CD4-positive, alpha-beta memory T cell (primary cell): ENCODE measurements around the gene OR6C65. TPM values are rescaled to one million over a fixed set of nuclear protein-coding genes. Genes with fewer than 3 reads are reported as not detected.
A peak's percentile ranks its signal among the peaks of the same experiment; 100 is the strongest.
"Not testable (repeated sequence)": the region's sequence is repeated elsewhere in the genome, so short reads cannot be mapped to it uniquely, and the experiment has no call there.

ENCODE experiments used
- CTCF ChIA-PET: fragments of 350-600 bp; sonication (Branson Sonifier 250); formaldehyde crosslinking; loops from one replicate; lab custom pipeline; 2021; ENCODE audit warnings: inconsistent platforms; ENCODE audit not compliant: partially characterized antibody; lab: Charles Lee
- POLR2A ChIA-PET: fragments of 350-600 bp; sonication (Branson Sonifier 250); formaldehyde crosslinking; loops from one replicate; lab custom pipeline; 2021; ENCODE audit not compliant: partially characterized antibody; lab: Charles Lee
- DNase-seq, 5 donors: peaks; one replicate each; pipeline versions ENCODE4 v3.0.0 to v3.0.0-alpha.2; 2020 to 2022; ENCODE audit warnings: mixed read lengths in 1 of 5
- H3K27ac ChIP-seq: one replicate; pipeline ENCODE4 v1.7.0; 2013; ENCODE audit warnings: low read depth, low read length
- H3K27me3 ChIP-seq: 2 replicates; pipeline ENCODE4 v1.7.0; 2013; ENCODE audit warnings: mild to moderate bottlenecking, low read length, moderate library complexity; ENCODE audit not compliant: insufficient read depth
- H3K36me3 ChIP-seq: 2 replicates; pipeline ENCODE4 v1.7.0; 2013; ENCODE audit warnings: mild to moderate bottlenecking, low read length, moderate library complexity; ENCODE audit not compliant: insufficient read depth
- H3K4me1 ChIP-seq: 2 replicates; pipeline ENCODE4 v1.7.0; 2013; ENCODE audit warnings: mild to moderate bottlenecking, low read length, moderate library complexity; ENCODE audit not compliant: insufficient read depth
- H3K4me3 ChIP-seq, 2 donors: one replicate each; pipeline ENCODE4 v1.7.0; 2013; ENCODE audit warnings: low read length in 2 of 2, mild to moderate bottlenecking in 1 of 2
- H3K9me3 ChIP-seq, 2 donors: one replicate each; pipeline ENCODE4 v1.7.0; 2013; ENCODE audit warnings: low read length in 2 of 2, control low read depth in 1 of 2; ENCODE audit not compliant: control insufficient read depth in 1 of 2
- H3K27ac Mint-ChIP-seq, 7 donors: one replicate each; pipeline ENCODE4 v1.8.0; 2020 to 2021; ENCODE audit warnings: mixed read lengths in 7 of 7, mild to moderate bottlenecking in 6 of 7, inconsistent platforms in 3 of 7, moderate library complexity in 3 of 7
- H3K27me3 Mint-ChIP-seq, 2 donors: one replicate each; pipeline ENCODE4 v1.8.0; 2020 to 2021; ENCODE audit warnings: mixed read lengths in 2 of 2
- H3K36me3 Mint-ChIP-seq, 2 donors: one replicate each; pipeline ENCODE4 v1.8.0; 2020 to 2021; ENCODE audit warnings: mixed read lengths in 2 of 2, inconsistent platforms in 1 of 2, mild to moderate bottlenecking in 1 of 2
- H3K4me1 Mint-ChIP-seq, 4 donors: one replicate each; pipeline ENCODE4 v1.8.0; 2020 to 2021; ENCODE audit warnings: mixed read lengths in 4 of 4, mild to moderate bottlenecking in 1 of 4
- H3K4me3 Mint-ChIP-seq, 8 donors: one replicate each; pipeline ENCODE4 v1.8.0; 2020 to 2021; ENCODE audit warnings: mixed read lengths in 8 of 8, mild to moderate bottlenecking in 7 of 8, moderate library complexity in 6 of 8, inconsistent platforms in 3 of 8
- H3K9me3 Mint-ChIP-seq, 8 donors: one replicate each; pipeline ENCODE4 v1.8.0; 2020 to 2021; ENCODE audit warnings: mixed read lengths in 8 of 8, mild to moderate bottlenecking in 5 of 8, inconsistent platforms in 3 of 8, moderate library complexity in 1 of 8
- intact Hi-C: fragments of 100-400 bp; cut with micrococcal nuclease; formaldehyde crosslinking; loops from one replicate; pipeline ENCODE4 v1.15.1; 2023
- polyA plus RNA-seq, 2 donors: library from polyadenylated mRNA; unstranded; fragments of 300-500 nt; fragmentation: Illumina TruSeq; gene quantifications; one replicate each; pipeline ENCODE4 v1.2.3, GENCODE V29; 2021
- total RNA-seq, 2 experiments: library from RNA; stranded (reverse); gene quantifications; one replicate each; pipeline ENCODE4 v1.2.3, GENCODE V29; 2021

Gene OR6C65
- total and polyA plus RNA-seq, 4 experiments from 2014 or later: not detected

DNA sequence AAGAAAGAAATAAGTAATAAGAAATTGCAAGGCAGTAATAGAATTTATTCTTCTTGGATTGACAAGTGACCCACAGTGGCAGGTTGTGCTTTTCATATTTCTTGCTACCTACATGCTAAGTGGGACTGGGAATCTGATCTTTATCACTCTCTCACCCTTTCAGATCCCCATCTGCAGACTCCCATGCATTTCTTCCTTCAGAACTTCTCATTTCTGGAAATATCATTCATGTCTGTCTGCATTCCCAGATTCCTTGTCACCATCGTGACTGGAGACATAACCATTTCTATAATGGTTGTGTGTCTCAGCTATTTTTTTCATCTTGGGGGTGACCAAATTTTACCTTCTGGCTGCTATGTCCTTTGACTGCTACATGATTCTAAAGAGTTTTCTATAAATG lies 4.0 kb upstream of the OR6C65 start:
- H3K27me3 Mint-ChIP-seq: peaks cover 12 to 21% of the 10 kb centered on the region in 2 donors

DNA sequence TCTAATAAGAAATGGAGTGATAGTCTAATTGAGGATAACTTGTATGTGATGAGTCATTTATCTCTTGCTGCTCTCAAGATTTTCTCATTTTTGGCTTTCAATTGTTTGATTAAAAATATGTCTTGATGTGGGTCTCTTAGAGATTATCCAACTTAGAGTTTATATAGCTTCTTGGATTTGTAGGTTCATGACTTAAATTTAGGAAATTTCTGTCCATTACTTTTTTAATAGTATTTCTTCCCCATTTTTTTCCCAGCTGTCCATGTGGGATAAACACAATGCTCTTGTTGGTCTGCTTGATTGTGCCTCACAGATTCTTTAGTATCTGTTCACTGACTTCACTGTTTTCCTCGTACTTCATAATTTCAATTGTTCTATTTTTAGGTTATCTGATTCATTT lies 7.5 kb downstream of the OR6C65 start:
- no peaks in the 10 kb centered on the region for H3K36me3 Mint-ChIP-seq
- H3K27ac Mint-ChIP-seq: no peak overlapping the region
- Histone ChIP-seq H3K27me3 (no peaks in the 10 kb centered on the region), H3K27ac (no peak overlapping the region), H3K4me3 (no peak overlapping the region), H3K36me3 (no peaks in the 10 kb centered on the region), H3K4me1 (no peaks in the 10 kb centered on the region), H3K9me3 (no peaks in the 10 kb centered on the region)
- no peak overlapping the region for H3K4me3 Mint-ChIP-seq
- intact Hi-C loops: no loop called here
- DNase-seq: no peak
- peaks cover 0 to 9% (median 5%) of the 10 kb centered on the region in 8 donors for H3K9me3 Mint-ChIP-seq
- ChIA-PET CTCF (no interaction called here), POLR2A (no interaction called here)
- H3K4me1 Mint-ChIP-seq: no peaks in the 10 kb centered on the region
- peaks cover 10% of the 10 kb centered on the region in 2 donors for H3K27me3 Mint-ChIP-seq

More for the DNA sequence above, 4.0 kb upstream of the OR6C65 start:
- intact Hi-C loops: no loop called here
- no peak for DNase-seq
- ChIA-PET POLR2A (no interaction called here), CTCF (no interaction called here)
- H3K27ac Mint-ChIP-seq: no peak overlapping the region
- H3K36me3 ChIP-seq: no peaks in the 10 kb centered on the region
- H3K4me3 ChIP-seq: no peak overlapping the region
- no peak overlapping the region for H3K27ac ChIP-seq
- H3K9me3 ChIP-seq: no peaks in the 10 kb centered on the region
- H3K4me3 Mint-ChIP-seq: no peak overlapping the region
- H3K36me3 Mint-ChIP-seq: no peaks in the 10 kb centered on the region
- H3K4me1 ChIP-seq: no peaks in the 10 kb centered on the region
- H3K4me1 Mint-ChIP-seq: no peaks in the 10 kb centered on the region
- no peaks in the 10 kb centered on the region for H3K9me3 Mint-ChIP-seq
- no peaks in the 10 kb centered on the region for H3K27me3 ChIP-seq

DNA sequence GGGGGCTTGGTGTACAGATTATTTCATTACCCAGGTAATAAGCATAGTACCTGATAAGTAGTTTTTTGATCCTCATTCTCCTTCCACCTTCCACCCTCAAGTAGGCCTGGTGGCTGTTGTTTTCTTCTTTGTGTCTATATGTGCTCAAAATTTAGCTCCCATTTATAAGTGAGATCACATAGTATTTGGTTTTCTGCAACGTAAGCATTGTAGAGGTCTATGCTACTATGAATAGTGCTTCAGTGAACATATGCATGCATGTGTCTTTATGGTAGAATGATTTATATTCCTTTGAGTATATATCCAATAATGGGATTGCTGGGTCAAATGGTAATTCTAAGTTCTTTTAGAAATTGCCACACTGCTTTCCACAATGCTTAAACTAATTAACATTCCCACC lies 8.8 kb downstream of the OR6C65 start:
- intact Hi-C loops, H3K9me3 ChIP-seq, H3K27ac ChIP-seq, H3K9me3 Mint-ChIP-seq, H3K27me3 ChIP-seq, DNase-seq, H3K36me3 ChIP-seq, H3K4me1 ChIP-seq, POLR2A ChIA-PET, H3K4me3 ChIP-seq, H3K4me1 Mint-ChIP-seq, H3K36me3 Mint-ChIP-seq, H3K27ac Mint-ChIP-seq, H3K4me3 Mint-ChIP-seq, CTCF ChIA-PET: not testable (repeated sequence)
- peaks cover 10 to 11% of the 10 kb centered on the region in 2 donors for H3K27me3 Mint-ChIP-seq

DNA sequence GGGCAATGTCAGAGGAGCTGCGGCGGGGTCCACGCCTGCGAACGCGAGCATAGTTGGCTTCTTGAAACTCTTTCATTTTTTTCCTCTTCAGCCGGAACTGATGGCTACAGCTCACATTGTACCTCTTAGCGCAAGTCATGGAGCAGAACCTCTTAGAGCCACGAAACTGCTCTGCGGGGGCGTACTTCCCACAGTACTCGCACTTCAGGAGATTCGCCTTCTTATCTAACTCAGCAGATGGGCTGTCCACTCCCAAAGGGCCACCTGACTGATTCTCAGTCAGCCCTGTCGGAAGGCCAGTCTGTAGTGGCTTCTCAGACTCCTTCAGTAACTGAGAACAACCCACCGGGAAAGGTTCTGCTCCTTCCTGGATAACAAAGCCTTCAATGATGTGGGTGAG lies 11.8 kb downstream of the OR6C65 start:
- H3K27me3 Mint-ChIP-seq: peaks cover 20 to 30% of the 10 kb centered on the region in 2 donors
- H3K27me3 ChIP-seq, CTCF ChIA-PET, POLR2A ChIA-PET, H3K36me3 ChIP-seq, H3K36me3 Mint-ChIP-seq, DNase-seq, intact Hi-C loops, H3K9me3 ChIP-seq, H3K27ac Mint-ChIP-seq, H3K4me3 ChIP-seq, H3K4me3 Mint-ChIP-seq, H3K27ac ChIP-seq, H3K9me3 Mint-ChIP-seq, H3K4me1 Mint-ChIP-seq, H3K4me1 ChIP-seq: not testable (repeated sequence)

DNA sequence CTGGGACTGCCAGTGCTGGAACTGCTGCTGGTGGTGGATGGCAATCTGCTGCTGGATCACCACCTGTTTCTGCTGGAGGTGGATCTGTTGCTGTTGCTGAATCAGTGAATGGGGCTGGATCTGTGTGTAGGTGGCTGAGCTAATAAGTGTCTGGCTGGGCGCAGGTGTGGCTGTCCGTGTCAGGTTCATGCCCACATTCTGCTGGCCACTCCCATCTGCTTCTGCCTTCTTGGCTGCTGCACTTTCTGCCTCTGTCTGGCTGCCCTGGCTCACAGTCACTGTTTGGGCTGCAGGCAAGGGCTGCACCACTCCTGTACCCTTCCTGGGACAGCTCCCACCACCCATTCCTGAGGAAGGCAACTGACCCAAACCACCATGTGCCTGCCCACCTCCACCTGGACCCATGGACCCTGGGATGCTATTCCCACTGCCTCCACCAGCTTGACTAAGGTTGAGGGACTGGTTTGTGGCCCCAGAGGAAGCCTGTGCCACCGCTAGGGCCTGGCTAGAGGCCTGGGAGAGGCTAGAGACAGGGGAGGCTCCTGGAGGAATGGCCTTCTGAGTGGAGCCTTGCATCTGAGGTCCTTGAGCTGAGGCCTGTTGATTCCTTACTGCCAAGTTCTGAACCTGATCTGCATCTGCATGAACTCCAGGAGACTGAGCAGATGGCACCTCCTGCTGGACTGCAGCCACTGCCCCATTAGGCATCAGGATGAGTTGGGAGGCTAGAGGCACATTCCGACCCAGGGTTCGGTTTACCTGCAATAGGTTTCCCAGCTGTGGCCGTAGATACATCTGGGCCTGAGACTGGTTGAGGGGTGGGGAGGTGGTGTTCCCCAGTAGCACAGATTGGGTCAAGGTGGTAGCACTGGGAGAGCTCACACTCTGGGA lies 13.4 kb downstream of the OR6C65 start:
- H3K4me1 ChIP-seq, intact Hi-C loops, H3K27ac ChIP-seq, DNase-seq, H3K9me3 ChIP-seq, H3K4me3 ChIP-seq, POLR2A ChIA-PET, H3K36me3 ChIP-seq, H3K9me3 Mint-ChIP-seq, H3K27ac Mint-ChIP-seq, CTCF ChIA-PET, H3K27me3 ChIP-seq, H3K4me1 Mint-ChIP-seq, H3K36me3 Mint-ChIP-seq: not testable (repeated sequence)
- H3K27me3 Mint-ChIP-seq: peaks cover 24 to 31% of the 10 kb centered on the region in 2 donors
- peak overlapping the region in 1 of 8 donors; percentile 20 for H3K4me3 Mint-ChIP-seq

DNA sequence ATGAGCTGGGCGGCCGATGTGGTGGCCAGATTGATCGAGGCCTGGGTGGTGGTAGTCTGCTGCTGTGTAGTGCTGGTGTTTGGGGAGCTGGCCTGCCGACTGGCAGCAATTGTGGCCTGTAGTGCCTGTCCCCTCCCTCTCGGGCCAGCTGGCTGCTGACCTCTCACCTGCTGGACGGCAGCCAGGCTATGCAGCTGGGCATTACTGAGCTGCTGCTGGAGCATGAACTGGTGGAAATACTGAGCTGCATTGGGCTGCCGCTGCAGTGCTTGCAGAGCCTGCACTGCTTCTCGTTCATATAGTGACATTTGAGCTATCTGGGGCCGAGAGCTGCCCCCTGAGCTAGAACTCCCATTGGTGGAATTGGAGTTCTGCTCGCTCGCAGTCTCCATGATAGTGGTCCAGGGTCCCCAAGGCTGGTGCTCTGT lies 14.1 kb downstream of the OR6C65 start:
- H3K4me1 Mint-ChIP-seq, H3K4me3 Mint-ChIP-seq, H3K4me3 ChIP-seq, intact Hi-C loops, H3K4me1 ChIP-seq, H3K36me3 Mint-ChIP-seq, H3K9me3 Mint-ChIP-seq, H3K27ac ChIP-seq, H3K27ac Mint-ChIP-seq, H3K9me3 ChIP-seq, CTCF ChIA-PET, DNase-seq, H3K36me3 ChIP-seq, H3K27me3 ChIP-seq, POLR2A ChIA-PET: not testable (repeated sequence)
- H3K27me3 Mint-ChIP-seq: peaks cover 26 to 37% of the 10 kb centered on the region in 2 donors

DNA sequence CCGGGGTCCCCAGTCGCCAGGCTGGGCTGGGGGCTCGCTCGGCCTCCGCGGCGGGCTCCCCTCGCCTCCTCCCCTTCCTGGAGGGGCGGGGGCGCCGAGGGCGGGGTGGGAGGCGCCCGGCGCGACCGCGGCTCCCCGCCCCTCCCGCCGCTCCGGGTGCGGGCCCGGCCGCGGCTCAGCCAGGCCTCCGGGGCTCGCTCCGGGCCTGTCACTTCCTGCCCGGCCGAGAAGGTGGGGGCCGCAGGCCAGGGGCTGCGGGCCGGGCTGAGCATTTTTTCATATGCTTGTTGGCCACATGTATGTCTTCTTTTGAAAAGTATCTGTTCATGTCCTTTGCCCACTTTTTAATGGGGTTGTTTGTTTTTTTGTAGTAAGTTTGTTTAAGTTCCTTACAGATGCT lies 14.6 kb downstream of the OR6C65 start:
- DNase-seq, H3K27ac ChIP-seq, H3K36me3 Mint-ChIP-seq, CTCF ChIA-PET, H3K9me3 Mint-ChIP-seq, intact Hi-C loops, H3K4me1 ChIP-seq, POLR2A ChIA-PET, H3K27me3 ChIP-seq, H3K4me1 Mint-ChIP-seq, H3K4me3 ChIP-seq, H3K9me3 ChIP-seq, H3K27ac Mint-ChIP-seq, H3K36me3 ChIP-seq: not testable (repeated sequence)
- Mint-ChIP-seq H3K27me3 (peaks cover 26 to 40% of the 10 kb centered on the region in 2 donors), H3K4me3 (peak overlapping the region in 4 of 8 donors; percentile 13 to 80 (median 46))
